H7 (cell line): ENCODE data around the gene SORCS2. TPM values are rescaled to one million over a fixed set of nuclear protein-coding genes. Genes with fewer than 3 reads are reported as not detected.
"Not testable (repeated sequence)": the region's sequence is repeated elsewhere in the genome, so short reads cannot be mapped to it uniquely, and the experiment has no call there.

Experiments used
- DNase-seq: peaks from one replicate; pipeline ENCODE4 v3.0.0; 2012
- H3K27me3 ChIP-seq: 2 replicates; pipeline ENCODE4 v1.6.0; 2011; ENCODE audit warnings: mild to moderate bottlenecking, low read length; ENCODE audit not compliant: control insufficient read depth, insufficient read depth
- H3K36me3 ChIP-seq: replicated peaks from 2 replicates; pipeline ENCODE4 v1.5.1; 2011; ENCODE audit warnings: low read length; ENCODE audit not compliant: control insufficient read depth, insufficient read depth
- H3K4me3 ChIP-seq: 2 replicates; pipeline ENCODE4 v1.5.1; 2011; ENCODE audit warnings: low read depth, mild to moderate bottlenecking, control low read depth, low read length, moderate library complexity; ENCODE audit not compliant: insufficient read depth
- total RNA-seq: library from RNA; depleted of rRNA; stranded (reverse); fragments of >200 nt; shearing (Covaris generic); gene quantifications from 2 replicates; pipeline ENCODE4 v1.2.3, GENCODE V29; 2014

Gene SORCS2
- total RNA-seq, 1 experiment from 2014 or later, result 2.0 TPM

- DNase-seq, result no peak
- no peaks in the 10 kb centered on the region for H3K36me3 ChIP-seq
- H3K27me3 ChIP-seq, result no peaks in the 10 kb centered on the region
- no peak overlapping the region for H3K4me3 ChIP-seq
These were observed 403.7 kb downstream of the SORCS2 start for GRCh38 chr4:7595934-7596461.

- H3K36me3 ChIP-seq, result no peaks in the 10 kb centered on the region
- no peak overlapping the region for H3K4me3 ChIP-seq
- no peak for DNase-seq
- H3K27me3 ChIP-seq, result no peaks in the 10 kb centered on the region
These were observed 404.7 kb downstream of the SORCS2 start for GRCh38 chr4:7596918-7597606.

DNA sequence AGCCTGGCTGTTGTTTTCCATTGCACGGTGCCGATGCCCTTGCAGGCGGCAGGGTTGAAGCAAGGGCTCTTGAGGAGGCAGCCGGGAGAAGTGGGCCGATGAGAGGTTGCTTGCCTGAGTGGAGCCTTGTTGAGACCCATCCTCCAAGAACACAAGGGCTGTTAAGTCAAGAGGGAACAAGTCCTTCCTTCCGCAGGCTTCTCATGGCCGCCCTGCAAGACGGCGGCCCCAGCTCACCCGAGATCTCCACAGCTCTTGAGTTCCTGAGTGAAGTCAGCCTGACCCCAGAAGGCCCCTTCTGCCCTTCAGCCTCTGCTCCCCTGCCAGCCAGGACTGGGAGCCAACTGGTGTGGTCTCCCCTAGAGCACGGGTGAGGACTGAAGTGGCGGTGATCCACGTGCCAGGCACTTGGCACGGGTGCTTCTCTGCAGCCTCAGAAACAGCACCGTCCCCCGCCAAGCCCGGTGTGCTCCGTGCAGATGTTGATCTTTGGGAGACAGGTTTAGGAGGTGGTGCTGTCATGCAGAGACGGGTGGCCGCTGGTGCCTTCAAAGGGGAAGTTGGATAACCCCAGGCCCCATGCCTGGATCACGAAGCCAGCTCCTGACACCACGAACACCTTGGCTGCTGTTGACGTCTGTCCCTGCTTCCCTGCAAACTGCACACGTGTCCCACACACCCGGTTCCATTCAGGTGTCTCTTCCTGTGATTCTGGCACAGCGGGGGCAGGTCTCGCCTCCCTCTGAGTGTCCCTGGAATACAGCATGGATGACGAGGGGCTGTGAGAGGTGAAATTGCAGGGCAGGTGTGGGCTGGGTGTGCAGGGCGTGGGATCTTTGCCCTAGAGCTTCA, 406.8 kb downstream of the SORCS2 start:
- Histone ChIP-seq H3K27me3 (no peaks in the 10 kb centered on the region), H3K4me3 (no peak overlapping the region), H3K36me3 (no peaks in the 10 kb centered on the region)
- DNase-seq, result no peak

DNA sequence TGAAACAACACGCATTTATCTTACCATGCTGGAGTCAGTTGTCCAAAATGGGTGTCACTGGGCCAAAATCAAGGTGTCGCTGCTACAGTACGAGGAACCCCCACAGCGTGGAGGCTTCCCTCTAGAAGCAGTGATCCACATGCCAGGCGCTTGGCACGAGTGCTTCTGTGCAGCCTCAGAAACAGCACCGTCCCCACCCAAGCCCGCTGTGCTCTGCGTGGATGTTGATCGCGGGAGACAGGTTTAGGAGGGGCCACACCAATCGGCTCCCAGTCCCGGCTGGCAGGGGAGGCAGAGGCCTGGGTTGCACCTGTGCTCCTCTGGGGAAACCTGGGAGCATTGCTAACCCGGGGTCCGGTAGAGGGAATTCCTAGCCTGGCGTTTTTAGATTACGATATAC, 407.9 kb downstream of the SORCS2 start:
- H3K36me3 ChIP-seq, result no peaks in the 10 kb centered on the region
- no peak for DNase-seq
- no peak overlapping the region for H3K4me3 ChIP-seq
- H3K27me3 ChIP-seq, result no peaks in the 10 kb centered on the region

DNA sequence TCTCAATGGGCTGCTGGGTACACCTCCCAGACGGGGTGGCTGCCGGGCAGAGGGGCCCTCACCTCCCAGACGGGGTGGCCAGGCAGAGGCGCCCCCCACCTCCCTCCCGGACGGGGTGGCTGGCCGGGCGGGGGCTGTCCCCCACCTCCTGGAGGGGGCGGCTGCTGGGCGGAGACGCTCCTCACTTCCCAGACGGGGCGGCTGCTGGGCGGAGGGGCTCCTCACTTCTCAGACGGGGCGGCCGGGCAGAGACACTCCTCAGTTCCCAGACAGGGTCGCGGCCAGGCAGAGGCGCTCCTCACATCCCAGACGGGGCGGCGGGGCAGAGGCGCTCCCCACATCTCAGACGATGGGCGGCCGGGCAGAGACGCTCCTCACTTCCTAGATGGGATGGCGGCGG, 409.8 kb downstream of the SORCS2 start:
- DNase-seq, H3K4me3 ChIP-seq, H3K27me3 ChIP-seq, H3K36me3 ChIP-seq: not testable (repeated sequence)

GRCh38 chr4:7607156-7607910, 415.0 kb downstream of the SORCS2 start:
- Histone ChIP-seq H3K4me3 (no peak overlapping the region), H3K36me3 (no peaks in the 10 kb centered on the region), H3K27me3 (no peaks in the 10 kb centered on the region)
- no peak for DNase-seq

- no peaks in the 10 kb centered on the region for H3K36me3 ChIP-seq
- no peak overlapping the region for H3K4me3 ChIP-seq
- DNase-seq, result no peak
- no peaks in the 10 kb centered on the region for H3K27me3 ChIP-seq
These were observed 415.7 kb downstream of the SORCS2 start for GRCh38 chr4:7608046-7608445.

GRCh38 chr4:7609316-7609715, 417.0 kb downstream of the SORCS2 start:
- no peaks in the 10 kb centered on the region for H3K36me3 ChIP-seq
- DNase-seq, result no peak

GRCh38 chr4:7610022-7610670, 417.8 kb downstream of the SORCS2 start:
- H3K27me3 ChIP-seq, result no peaks in the 10 kb centered on the region
- no peak for DNase-seq
- no peaks in the 10 kb centered on the region for H3K36me3 ChIP-seq
- H3K4me3 ChIP-seq, result no peak overlapping the region

More at GRCh38 chr4:7609316-7609715, 417.0 kb downstream of the SORCS2 start:
- Histone ChIP-seq H3K4me3 (no peak overlapping the region), H3K27me3 (no peaks in the 10 kb centered on the region)

DNA sequence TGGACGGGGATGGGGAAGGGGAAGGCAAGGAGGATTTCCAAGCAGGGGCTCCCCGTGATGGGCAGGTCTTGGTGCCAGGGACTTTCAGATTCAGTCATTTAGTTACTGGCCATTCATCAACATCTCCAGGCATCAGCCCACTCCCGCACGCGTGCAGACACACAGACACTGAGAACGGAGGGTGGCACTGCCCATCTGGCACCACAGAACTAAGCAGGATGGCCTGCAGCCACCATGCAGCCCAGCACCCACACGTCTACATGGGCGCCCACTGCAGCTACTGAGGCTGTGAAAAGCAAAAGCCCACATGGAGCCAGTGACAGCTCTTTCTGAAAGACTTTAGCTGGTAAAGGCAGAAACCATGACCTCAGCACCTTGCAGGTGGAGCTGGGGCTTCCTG, 418.5 kb downstream of the SORCS2 start:
- Histone ChIP-seq H3K27me3 (no peaks in the 10 kb centered on the region), H3K36me3 (no peaks in the 10 kb centered on the region), H3K4me3 (no peak overlapping the region)
- DNase-seq, result no peak

- DNase-seq, result no peak
- Histone ChIP-seq H3K4me3 (no peak overlapping the region), H3K36me3 (no peaks in the 10 kb centered on the region), H3K27me3 (no peaks in the 10 kb centered on the region)
These were observed 420.1 kb downstream of the SORCS2 start for GRCh38 chr4:7612311-7612897.

DNA sequence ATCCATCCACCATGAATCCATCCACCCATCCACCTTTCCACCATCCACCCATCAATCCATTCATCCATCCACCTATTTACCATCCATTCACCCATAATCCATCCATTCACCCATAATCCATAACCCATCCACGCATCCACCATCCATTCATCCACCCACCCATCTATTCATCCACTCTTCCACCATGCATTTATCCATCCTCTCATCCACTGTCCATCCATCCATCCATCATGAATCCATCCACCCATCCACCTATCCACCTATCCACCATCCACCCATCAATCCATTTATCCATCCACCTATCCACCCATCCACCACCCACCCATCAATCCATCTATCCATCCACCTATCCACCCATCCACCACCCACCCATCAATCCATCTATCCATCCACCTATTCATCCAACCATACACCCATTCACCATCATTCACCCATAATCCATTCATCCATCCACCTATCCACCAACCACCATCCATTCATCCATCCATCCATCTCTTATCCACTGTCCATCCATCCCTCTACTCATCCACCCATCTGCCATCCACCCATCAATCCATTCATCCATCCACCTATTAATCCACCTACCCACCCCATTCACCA, 422.1 kb downstream of the SORCS2 start:
- no peak for DNase-seq
- Histone ChIP-seq H3K4me3 (no peak overlapping the region), H3K27me3 (no peaks in the 10 kb centered on the region), H3K36me3 (no peaks in the 10 kb centered on the region)

GRCh38 chr4:7616193-7616592, 423.9 kb downstream of the SORCS2 start:
- H3K27me3 ChIP-seq, result no peaks in the 10 kb centered on the region
- H3K4me3 ChIP-seq, result no peak overlapping the region
- DNase-seq, result no peak
- no peaks in the 10 kb centered on the region for H3K36me3 ChIP-seq
